NB4 (cell line): ENCODE measurements around the gene CADM1.

Experiments used
- POLR2A ChIP-seq: IDR thresholded peaks from 2 replicates; pipeline ENCODE4 v1.6.1; 2011; ENCODE audit warnings: mild to moderate bottlenecking; ENCODE audit not compliant: insufficient read length; ENCODE audit errors: extremely low read depth
- TF ChIP-seq, protein P1 (sequence below): IDR thresholded peaks from one replicate; pipeline ENCODE4 v1.5.1; 2012; ENCODE audit warnings: low read depth, low read length

DNA sequence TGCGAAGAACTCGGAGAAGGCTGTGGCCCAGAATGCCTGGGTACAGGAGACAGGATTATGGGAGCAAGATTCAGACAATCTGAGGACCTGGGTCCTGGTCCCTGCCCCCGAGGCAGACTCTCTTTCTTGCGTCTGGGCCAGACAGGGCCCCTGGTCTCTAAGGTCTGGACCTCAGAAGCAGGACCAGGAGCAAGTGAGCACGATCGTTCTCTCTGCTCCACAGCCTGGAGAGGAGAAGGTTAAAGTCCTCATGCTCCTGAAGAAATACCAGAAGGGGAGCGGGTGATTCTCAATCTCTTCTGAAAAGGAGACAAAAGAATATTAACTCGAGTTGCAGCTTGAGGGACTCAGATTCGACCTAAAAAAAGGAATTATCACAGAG lies 349.9 kb downstream of the CADM1 start:
- TF ChIP-seq, protein P1, sequence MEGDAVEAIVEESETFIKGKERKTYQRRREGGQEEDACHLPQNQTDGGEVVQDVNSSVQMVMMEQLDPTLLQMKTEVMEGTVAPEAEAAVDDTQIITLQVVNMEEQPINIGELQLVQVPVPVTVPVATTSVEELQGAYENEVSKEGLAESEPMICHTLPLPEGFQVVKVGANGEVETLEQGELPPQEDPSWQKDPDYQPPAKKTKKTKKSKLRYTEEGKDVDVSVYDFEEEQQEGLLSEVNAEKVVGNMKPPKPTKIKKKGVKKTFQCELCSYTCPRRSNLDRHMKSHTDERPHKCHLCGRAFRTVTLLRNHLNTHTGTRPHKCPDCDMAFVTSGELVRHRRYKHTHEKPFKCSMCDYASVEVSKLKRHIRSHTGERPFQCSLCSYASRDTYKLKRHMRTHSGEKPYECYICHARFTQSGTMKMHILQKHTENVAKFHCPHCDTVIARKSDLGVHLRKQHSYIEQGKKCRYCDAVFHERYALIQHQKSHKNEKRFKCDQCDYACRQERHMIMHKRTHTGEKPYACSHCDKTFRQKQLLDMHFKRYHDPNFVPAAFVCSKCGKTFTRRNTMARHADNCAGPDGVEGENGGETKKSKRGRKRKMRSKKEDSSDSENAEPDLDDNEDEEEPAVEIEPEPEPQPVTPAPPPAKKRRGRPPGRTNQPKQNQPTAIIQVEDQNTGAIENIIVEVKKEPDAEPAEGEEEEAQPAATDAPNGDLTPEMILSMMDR: no peak
- TF ChIP-seq POLR2A: no peak
